NK-92 (cell line): ENCODE measurements around the gene OVCA2.

Experiments used
- DNase-seq: peaks from one replicate; lab custom pipeline; 2025; ENCODE audit not compliant: unreplicated experiment; lab: John Stamatoyannopoulos, UW

The OVCA2 gene

DNA sequence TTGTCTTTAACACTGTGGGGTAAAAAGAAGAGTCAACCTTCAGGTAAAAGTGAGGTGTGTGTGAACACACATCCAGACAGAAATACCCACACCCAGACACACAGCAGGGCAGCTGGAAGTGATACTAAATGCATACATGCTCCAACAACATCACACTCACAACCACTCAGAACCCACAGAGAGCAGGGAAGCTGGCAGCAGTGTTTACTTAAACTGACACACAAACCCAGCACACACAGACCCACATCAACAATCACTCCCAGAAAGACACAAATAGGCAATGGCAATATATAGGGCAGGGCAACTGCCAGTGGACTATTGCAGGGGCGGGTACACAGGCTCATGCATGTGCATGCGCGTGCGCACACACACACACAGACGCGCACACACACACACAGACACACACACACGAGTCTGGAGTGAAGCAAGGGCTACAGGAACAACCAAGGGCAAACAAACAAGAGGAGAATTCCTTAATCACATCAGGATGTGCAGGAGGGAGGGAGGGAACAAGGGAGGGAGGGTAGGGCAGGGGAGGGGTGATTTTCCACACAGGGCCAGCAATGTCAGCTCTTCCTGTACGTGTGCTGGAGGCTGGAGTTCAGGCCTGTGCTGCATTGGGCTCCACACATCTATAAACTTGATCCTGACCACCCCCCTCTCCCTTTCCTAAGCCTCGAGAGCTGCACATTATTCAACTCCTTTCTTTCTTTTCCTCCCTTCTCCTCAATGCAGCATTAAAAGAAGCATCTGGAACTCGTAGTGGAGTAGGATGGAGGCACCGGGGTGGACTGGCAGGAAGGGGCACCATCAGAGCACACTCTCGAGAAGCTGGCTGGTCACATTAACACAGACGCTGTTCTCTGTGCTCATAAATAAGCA lies 43.2 kb downstream of the OVCA2 start:
- no peak for DNase-seq

DNA sequence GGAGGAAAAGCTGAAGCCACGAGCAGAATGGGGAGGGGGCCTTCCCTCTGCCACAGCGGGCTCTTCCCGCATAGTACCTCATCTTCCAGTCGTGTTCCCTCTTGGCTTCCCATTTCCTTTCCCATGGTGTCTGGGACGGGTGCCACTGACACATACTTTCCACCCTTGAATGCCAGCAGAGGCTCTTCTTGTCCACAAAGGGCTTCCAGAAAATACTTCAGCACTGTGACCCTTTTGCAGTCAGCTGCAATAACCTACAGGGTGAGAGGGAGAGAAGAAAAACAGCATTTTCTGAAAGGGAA lies 43.8 kb downstream of the OVCA2 start:
- DNase-seq, result no peak

DNA sequence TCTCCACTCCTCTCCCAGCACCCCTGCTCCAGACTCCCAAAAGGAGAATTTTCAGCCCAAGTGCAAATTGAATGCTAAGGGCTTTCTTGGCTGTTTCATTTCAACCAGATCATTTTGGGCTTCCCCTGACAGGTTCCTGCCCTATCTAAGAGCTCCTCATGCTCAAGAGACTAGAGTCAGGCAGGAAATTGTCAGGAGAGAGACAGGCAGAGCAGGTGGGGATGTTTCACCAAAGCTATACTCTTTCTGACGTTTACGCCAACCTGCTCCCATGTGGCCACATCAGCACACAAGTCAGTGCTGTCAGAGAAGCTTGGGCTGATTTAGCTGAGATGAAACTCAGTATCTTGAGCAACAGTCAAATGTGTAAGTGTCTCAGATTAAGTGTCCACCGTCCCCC lies 44.5 kb downstream of the OVCA2 start:
- no peak for DNase-seq

- no peak for DNase-seq
Measured at GRCh38 chr17:2087597-2088211, 45.9 kb downstream of the OVCA2 start.

DNA sequence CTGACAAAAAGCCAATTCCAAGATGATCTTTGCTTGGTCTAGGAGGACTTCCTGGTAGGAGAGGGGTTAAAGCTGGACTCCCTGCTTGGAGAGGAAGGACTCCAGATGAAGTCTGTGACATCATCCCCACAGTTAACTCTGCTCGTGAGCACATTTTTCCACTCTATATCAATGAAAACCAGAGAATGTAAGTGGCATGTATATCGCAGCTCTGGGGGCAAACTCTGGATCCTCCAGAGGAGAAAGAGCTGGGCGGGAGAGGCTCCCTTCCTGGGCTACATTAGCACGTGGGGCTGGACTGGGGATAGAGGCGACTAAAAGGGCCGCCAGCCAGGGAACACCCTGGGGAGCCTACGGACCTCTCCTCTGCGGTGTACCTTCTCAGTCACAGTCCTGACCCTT lies 47.2 kb downstream of the OVCA2 start:
- no peak for DNase-seq

- no peak for DNase-seq
Measured at GRCh38 chr17:2090210-2090641, 48.4 kb downstream of the OVCA2 start.

DNA sequence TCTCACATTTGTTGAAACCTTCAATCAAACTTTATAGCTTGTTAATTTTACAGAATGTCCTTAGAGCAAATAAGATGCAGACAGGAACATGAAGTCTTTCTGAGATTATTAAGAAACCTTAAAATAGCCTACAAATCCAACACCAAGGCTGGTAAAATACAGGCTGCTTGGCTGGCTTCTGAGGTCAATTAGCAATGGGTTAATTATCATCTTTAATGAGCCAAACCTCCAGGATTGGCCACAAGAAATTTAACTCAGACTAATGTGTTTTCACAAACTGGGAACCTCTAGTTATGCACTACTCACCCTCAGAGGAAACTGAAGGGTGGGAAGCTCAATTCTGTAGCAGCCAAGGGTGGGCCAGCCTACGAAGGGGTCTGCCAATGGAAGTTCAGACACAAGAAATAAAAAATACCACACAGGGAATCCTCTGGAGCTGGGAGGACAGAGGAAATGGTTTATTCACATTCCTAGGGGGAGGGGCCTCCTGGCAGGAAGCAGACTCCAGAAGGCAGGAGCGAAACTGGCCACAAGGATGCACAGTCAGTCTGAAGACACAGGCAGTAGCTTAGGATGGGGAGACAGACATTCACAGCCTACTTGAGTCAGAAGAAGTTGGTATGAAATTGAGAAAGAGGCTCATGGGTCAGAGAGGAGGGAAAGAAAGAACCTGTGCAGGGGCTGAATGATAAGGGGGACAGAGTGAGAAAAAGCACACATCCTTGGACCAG lies 49.1 kb downstream of the OVCA2 start:
- no peak for DNase-seq

DNA sequence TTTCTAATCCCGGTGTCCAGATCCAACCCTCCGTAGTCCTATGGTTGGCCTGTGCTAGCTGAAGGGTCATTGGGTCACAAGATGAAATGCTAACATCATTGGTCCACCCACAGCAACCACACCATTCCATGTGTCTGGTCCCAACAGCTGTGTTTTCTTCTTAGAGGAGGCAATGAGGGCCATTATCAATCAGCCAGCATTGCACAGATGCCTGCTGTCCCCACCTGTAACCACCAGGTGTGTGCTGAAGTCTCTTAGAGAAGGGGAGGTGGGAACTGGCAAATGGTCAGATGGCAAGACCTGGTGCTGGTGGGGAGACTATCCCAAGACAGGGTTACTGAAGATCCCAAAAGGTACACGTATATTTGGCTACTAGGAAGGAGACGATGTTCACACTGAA lies 50.4 kb downstream of the OVCA2 start:
- no peak for DNase-seq
